Fibroblast of the aortic adventitia (primary cell): Measurements from ENCODE around the gene CCL14. TPM values are rescaled to one million over a fixed set of nuclear protein-coding genes. Genes with fewer than 3 reads are reported as not detected.

ENCODE experiments used
- DNase-seq: peaks from one replicate; pipeline ENCODE4 v3.0.0-alpha.2; 2010; ENCODE audit warnings: low read depth
- H3K4me3 ChIP-seq: 2 replicates; pipeline ENCODE4 v1.5.1; 2011; ENCODE audit warnings: low read depth, mild to moderate bottlenecking, control low read depth, low read length, moderate library complexity
- total RNA-seq: library from RNA; depleted of rRNA; stranded (reverse); fragments of >200 nt; gene quantifications from 2 replicates; pipeline ENCODE4 v1.2.3, GENCODE V29; 2012; ENCODE audit warnings: low replicate concordance
- TF ChIP-seq, protein P1 (sequence below): IDR thresholded peaks from 2 replicates; pipeline ENCODE4 v1.5.1; 2011; ENCODE audit warnings: mild to moderate bottlenecking, low read length, control low read depth, inconsistent platforms; ENCODE audit not compliant: insufficient read depth

The CCL14 gene
- not detected in 2 replicates for total RNA-seq

DNA sequence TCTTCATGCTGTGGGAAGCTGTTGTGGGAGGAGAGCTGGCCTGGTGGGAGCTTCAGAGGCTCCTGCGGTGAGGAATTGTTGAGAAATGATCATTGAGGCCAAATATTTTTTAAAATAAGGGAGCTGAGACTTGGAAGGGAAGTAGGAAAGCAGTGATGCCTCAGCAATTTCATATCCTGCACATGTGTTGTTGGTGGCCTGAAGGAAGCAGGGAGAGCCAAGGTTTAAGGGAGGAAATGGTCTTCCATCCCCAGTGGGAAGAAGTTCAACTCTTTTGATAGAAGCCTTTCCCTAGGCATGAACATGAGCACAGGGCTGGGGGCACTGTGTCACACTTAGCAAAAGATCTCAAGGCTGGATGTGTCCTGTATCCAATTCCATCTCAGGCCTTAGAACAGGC, at the start of gene CCL14:
Gene CCL14 (minus strand): TSS at position 87 of the 400 bp plus-strand sequence. CDS start 80 bp downstream, at position 7.
- H3K4me3 ChIP-seq: no peak within 1 kb of the TSS
- TF ChIP-seq, protein P1, sequence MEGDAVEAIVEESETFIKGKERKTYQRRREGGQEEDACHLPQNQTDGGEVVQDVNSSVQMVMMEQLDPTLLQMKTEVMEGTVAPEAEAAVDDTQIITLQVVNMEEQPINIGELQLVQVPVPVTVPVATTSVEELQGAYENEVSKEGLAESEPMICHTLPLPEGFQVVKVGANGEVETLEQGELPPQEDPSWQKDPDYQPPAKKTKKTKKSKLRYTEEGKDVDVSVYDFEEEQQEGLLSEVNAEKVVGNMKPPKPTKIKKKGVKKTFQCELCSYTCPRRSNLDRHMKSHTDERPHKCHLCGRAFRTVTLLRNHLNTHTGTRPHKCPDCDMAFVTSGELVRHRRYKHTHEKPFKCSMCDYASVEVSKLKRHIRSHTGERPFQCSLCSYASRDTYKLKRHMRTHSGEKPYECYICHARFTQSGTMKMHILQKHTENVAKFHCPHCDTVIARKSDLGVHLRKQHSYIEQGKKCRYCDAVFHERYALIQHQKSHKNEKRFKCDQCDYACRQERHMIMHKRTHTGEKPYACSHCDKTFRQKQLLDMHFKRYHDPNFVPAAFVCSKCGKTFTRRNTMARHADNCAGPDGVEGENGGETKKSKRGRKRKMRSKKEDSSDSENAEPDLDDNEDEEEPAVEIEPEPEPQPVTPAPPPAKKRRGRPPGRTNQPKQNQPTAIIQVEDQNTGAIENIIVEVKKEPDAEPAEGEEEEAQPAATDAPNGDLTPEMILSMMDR: no peak
- DNase-seq: no peak

- TF ChIP-seq, protein P1: no peak
- DNase-seq: no peak
- no peak overlapping the region for H3K4me3 ChIP-seq
Observed at GRCh38 chr17:36036235-36036634, 49.7 kb upstream of the CCL14 start.

GRCh38 chr17:36034127-36034526, 47.6 kb upstream of the CCL14 start:
- H3K4me3 ChIP-seq: no peak overlapping the region
- TF ChIP-seq, protein P1: no peak
- DNase-seq: no peak

GRCh38 chr17:36030956-36031355, 44.4 kb upstream of the CCL14 start:
- TF ChIP-seq, protein P1: no peak
- no peak overlapping the region for H3K4me3 ChIP-seq
- no peak for DNase-seq

DNA sequence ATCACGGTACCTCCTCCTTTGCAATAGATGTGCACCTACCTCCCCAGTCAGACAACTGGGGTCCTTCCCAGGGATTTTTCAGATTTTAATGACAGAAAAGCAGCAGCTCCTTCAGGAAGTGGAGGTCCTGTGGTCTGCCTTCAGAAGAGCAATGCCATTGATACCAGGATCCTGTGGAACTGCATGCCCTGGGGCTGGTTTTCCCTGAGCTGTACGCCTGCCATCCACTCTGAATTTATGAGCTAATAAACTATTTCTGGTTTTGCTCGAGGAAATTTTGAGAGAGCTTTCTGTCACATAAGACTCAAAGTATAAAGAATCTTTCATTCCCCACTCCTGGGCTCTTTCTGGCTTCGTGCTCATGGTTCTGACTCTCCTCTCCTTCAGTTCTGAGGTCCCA, 41.2 kb upstream of the CCL14 start:
- TF ChIP-seq, protein P1: no peak
- H3K4me3 ChIP-seq: no peak overlapping the region
- no peak for DNase-seq

DNA sequence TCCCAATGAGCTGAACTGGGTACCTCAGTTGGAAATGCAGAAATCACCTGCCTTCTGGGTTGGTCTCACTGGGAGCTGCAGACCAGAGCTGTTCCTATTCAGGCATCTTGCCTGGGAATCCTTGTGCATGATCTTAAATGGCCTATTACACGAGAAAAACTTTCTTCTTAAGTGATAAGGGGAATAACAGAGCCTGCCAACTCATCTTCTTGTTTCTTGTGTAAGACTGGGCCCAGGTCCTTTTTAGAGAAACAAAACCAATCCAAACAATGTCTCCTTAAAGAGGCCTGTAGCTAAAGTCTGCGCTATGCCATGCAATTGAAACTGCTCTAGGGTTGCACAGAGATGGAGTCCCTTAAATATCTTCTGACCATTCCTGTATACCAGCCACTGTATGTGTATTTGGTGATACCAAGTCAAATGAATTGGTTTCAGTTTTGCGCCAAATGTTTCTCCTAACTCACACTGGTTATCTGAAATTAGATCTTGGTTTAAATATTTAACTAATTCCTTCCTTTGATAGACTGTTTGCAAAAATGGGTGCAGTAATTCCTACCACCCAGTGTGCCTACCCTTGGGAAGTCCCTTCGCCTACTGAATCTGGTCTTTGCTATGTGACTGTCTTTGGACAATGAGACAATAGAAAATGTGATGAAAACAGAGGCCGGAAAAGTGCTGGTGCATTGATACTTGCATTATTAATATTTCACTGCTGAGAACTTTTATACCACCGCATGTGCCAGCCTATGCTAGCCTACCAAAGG, 37.8 kb upstream of the CCL14 start:
- H3K4me3 ChIP-seq: no peak overlapping the region
- TF ChIP-seq, protein P1: no peak
- no peak for DNase-seq
